ENCODE data around the gene ZBTB12.
"Not testable (repeated sequence)": the region's sequence is repeated elsewhere in the genome, so short reads cannot be mapped to it uniquely, and the experiment has no call there.

The ZBTB12 gene

DNA sequence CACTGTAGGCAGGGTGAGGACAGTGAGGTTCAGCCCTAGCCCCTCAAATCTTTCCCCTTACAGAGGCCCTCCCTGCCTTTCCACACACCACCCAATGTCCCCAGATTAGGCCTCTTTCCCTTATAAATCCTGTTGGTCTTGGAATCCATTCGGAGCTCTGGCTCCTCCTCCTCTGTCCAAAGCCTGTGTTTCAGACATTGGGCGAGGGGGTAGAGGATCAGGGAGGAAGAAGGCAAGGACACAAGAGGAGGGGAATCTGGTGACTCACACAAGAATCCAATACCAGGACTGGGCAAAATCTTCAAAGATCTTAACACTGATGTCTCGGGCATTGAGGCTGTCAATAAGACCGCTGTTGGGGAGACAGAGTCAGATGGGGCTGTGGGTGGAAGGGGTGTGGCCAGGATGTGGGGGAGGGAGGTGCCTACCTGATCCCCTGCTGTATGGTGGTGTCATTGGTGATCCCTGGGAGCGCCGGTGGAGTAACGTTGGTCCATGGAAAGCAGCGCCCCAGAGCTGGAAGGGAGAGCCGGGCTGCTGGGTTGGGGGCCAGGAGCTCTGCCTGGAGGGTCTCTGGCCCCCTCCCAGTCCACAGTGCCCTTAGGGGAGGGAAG lies 30.7 kb downstream of the ZBTB12 start:
- no peak for DNase-seq

DNA sequence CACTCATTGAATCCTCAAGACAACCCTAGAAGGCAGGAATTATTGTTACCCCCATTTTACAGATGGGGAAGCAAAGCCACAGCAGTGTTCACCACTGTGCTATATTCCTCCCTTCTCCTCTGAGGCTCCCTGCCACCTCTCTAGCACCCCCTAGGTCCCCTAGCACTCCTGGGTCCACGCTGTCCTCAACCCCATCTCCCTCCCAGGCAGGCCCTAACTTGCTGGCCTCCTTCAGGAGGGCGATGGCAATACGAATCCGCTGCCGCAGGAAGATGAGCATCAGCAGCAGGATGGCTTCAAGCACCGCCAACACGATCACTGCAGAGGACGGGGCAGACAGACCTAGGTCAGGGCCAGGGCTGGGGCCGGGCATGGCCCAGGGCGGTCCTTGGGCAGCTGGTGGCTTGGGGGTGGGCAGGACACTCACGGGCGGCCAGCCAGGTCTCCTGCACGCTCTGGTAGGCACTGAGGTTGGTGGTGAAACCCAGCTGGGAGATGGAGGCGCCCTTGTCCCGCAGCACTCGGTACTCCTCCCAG lies 31.4 kb downstream of the ZBTB12 start:
- DNase-seq = no peak

DNA sequence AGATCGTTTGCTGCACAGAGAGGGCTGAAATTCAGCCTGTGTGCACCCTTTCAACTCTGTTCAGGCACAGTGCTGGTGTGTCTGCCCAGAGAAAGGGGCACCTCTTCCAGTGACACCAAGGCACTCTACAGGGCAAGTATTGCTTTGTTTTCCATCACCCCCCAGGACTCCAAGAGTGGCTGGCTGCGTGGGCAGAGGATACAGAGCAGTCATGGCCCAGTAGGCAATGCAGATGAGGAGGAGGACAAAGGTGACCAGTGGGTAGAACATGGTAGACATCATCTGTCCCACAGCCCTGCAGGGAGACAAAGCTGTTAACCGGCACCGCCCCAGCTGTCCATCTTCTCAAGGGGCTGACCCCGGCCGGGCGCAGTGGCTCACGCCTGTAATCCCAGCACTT lies 32.5 kb downstream of the ZBTB12 start:
- no peak for DNase-seq

DNA sequence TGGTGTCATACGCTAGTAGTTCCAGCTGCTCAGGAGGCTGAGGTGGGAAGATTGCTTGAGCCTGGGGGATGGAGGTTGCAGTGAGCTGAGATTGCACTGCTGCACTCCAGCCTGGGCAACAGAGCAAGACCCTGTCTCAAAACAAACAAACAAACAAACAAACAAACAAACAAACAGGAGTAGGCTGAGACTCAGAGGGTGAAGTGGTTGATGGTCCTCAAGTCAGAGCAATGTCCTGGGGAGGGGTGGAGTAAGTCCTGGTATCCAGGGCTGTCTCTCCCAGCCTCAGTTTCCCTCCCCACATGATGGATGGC lies 33.3 kb downstream of the ZBTB12 start:
- DNase-seq = not testable (repeated sequence)

DNA sequence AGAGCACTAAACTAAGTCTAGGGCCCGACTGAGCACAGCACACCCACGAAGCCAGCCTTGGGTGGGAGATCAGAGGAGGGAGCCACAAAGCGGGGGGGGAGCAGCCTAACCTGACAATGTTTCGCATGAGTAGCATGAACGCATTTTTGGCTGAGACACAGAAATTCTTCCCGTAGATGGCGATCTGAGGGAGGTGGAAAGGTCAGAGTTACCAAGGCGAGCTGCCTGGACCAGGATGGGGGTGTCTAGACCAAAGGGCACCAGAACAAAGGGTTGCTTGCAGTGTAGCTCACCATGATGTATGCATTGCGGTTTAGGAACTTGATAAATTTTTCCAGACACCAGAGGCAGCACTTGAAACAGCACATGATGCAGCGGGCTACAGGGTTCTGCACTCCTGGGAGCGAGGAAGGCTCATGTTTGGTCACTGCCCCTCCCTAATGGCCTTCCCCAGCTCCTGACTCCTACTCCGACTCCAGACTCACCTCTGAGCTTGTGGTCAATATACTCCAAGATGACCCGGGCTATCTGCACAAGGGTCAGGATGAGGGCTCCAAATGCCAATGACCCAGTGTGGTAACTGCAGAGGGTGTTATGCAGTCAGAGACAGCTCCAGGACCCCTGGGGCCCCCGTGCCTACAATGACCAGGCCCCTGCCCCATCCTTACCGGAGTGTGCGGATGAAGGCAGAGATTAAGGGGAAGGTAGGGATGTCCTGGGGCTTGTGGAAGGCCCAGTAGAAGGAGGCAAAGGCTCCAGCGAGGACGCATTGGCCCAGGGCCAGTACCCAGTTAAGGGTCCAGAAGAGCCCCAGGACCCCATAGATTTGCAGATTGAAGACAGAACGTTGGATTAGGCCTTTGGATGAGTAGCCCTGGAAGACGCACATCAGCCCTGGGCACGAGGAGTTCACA lies 36.4 kb downstream of the ZBTB12 start:
- no peak for DNase-seq

DNA sequence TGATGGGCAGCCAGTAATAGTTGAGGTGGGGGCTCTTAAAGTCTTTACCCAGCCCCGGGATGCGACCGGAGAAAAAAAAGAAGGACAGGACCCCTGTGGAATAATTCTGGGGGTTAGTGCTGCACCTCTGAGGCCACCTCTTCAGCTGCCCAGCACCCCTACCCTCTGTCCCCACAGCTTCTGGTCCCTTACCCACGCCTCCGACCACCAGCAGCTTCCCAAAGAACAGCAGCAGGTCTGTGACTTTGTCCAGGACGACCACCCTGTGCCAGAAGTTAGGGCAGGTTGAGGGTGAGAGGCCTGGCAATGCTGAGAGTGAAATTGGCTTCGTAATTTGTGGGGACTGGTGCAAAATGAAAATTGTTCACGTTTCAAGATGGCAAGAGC lies 37.1 kb downstream of the ZBTB12 start:
- DNase-seq = no peak

DNA sequence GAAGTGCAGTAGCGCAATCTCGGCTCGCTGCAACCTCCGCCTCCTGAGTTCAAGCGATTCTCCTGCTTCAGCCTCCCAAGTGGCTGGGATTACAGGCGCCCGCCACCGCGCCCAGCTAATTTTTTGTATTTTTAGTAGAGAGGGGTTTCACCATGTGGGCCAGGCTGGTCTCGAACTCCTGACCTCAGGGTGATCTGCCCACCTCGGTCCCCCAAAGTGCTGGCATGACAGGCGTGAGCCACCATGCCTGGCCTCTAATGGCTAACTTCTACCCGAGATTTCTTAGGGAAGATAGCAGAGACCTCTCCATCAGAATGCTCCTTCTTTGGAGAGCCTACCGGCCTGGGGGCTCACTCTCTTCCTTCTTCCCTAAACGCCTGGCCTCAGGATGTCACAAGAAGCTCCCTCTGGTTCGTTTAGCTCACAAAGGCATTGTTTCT lies 37.7 kb downstream of the ZBTB12 start:
- DNase-seq = peak; percentile 2

DNA sequence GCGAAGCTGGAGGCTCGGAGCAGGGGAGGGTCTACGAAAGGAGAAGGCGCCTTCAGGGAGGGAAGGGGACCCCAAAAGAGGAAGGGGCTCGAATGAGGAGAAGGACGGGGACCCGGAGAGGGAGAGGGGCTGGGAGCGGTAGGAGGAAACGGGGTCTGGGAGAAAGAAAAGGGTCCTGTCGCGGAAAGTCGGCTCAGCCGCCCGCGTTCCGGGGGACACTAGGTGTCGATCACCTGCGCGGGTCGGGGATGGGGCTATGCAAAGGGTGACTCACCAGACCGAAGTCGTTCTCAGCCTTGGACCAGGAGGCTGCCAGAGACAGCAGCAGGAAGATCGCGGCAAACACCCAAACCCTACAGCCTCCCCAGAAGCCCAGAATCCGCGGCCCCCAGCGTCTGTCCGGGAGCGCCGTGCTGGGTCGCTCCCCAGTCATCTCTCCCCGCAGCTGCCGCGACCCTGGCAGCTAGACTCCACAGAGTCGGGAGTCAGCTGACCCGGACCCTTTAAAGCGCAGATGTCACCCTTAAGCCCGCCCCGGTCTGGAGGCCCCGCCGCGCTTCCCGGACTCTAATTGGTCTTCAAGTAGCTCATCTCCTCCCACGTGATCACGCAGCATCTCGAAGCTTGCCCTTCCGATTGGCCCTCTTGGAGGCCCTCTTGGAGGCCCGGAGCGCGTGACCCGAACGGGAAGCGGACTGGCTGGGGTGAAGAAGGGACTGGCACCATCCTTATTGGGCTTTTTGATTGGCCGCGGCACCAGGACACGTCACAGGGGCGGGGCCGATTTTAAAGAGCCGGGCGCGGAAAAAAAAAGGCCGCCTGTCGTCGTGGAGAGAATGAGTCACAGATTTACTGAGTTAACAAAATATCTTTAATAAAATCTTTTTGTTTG lies 39.3 kb downstream of the ZBTB12 start, which contains the start of gene NEU1:
TSS of gene NEU1 (minus strand) at position 478 of the 892 bp plus-strand sequence. CDS start at position 433, 45 bp downstream.
- DNase-seq = peak; percentile 95

DNA sequence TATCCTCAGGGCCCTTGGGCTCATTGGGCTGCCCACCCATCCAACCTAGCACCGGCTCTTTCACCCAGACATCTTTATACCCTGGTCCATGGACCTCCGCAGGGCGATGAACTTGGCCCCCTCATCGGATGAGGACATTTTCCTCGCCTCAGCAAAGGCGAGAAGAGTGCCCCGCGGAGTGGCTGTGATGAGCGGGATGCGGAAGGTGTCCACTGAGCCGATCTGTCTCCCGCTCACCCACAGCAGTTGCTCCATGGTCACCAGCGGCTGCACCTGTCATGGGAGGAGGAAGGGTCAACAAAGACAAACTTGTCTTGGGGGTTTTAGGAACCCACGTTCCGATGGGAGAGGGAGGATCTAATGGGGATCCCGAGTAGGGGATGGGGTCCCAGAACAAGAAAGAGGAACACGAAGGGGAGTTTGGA lies 40.0 kb downstream of the ZBTB12 start:
- no peak for DNase-seq

DNA sequence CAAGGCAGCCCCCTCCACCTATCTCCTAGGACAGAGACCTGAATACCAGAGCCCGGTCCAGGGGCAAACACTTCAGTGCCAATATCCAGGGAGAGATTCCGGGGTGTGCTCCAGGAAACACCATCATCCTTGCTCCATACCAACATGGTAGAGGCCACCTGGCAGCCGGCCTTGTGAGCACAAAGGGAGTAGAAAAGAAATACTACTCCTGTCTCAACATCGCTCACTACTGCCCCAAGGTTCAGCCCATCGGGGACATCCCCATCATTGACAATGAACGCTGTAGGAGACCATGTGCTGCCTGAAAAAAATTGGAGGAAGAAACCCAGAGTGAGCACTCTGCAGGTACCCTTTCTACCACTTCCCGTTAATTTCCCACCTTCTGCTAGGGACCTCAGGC lies 40.7 kb downstream of the ZBTB12 start:
- DNase-seq = no peak

DNA sequence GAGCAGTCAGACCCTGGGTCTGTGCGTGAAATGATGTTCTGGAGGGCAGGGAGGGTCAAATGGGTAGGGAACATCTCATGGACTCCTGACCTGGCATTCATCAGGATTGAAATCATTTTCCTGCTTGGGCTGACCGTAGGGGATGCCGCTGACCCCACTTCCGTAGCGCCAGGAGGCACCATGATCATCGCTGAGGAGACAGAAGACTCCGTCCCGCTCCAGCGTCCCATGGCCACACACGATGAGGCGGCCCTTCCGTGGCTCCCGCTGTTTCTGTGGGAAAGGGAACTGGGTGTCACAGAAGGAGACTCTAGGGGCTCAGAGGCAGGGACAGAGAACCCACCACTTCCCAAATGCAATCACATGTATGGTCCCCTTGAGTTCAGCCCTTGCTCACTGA lies 41.5 kb downstream of the ZBTB12 start:
- DNase-seq = no peak

DNA sequence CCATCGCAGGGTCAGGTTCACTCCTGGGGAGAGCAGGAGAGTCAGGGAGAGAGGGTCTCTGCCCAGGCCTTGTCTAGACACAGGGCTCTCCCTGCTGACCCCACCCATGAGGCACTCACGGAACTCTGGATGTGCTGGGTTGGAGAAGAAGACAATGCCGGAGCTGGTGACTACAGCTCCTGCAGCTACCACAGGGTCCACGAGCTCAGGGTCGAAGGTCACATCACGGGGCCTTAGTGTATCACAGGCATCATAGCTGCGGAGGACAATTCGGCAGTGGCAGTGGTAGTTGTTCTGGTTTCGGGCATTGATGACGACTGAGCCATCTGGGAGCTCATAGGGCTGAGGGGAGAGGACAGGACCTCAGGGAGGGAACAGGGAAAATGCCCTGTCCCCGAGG lies 42.0 kb downstream of the ZBTB12 start:
- DNase-seq = no peak

DNA sequence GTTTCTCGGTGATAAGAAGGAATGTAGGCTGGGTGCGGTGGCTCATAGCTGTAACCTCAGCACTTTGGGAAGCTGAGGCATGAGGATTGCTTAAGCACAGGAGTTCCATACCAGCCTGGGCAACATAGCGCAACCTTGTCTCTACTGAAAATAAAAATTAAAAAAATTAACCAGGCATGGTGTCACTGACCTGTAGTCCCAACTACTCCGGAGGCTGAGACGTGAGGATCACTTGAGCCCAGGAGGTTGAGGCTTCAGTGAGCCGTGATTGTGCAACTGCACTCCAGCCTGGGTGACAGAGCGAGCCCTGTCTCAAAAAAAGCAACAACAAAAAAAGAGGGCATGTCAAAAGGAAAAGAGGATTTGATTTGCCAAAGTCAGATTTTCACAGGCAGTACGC lies 43.2 kb downstream of the ZBTB12 start:
- no peak for DNase-seq

DNA sequence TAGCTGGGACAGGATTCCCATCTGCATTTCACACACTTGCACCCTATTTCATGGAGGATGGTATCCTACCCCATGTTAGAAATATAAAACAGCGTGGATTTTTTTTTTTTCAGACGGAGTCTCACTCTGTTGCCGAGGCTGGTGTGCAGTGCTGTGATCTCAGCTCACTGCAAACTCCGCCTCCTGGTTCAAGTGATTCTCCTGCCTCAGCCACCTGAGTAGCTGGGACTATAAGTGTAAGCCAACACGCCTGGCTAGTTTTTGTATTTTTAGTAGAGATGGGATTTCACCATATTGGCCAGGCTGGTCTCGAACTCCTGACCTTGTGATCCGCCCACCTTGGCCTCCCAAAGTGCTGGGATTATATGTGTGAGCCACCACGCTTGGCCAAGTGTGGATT lies 44.1 kb downstream of the ZBTB12 start:
- not testable (repeated sequence) for DNase-seq

DNA sequence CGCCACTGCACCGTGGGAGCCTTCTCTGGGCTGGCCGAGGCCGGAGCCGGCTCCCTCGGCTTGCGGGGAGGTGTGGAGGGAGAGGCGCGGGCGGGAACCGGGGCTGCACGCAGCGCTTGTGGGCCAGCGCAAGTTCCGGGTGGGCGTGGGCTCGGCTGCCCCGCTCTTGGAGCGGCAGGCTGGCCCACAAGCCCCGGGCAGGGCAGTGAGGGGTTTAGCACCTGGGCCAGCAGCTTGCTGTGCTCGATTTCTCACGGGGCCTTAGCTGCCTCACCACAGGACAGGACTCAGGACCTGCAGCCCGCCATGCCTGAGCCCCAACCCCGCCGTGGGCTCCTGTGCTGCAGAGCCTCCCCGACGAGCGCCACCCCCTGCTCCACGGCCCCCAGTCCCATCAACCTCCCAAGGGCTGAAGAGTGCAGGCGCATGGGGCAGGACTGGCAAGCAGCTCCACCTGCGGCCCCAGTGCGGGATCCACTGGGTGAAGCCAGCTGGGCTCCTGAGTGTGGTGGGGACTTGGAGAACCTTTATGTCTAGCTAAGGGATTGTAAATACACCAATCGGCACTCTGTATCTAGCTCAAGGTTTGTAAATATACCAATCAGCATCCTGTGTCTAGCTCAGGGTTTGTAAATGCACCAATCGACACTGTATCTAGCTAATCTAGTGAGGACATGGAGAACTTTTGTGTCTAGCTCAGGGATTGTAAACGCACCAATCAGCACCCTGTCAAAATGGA lies 49.7 kb downstream of the ZBTB12 start:
- not testable (repeated sequence) for DNase-seq

DNA sequence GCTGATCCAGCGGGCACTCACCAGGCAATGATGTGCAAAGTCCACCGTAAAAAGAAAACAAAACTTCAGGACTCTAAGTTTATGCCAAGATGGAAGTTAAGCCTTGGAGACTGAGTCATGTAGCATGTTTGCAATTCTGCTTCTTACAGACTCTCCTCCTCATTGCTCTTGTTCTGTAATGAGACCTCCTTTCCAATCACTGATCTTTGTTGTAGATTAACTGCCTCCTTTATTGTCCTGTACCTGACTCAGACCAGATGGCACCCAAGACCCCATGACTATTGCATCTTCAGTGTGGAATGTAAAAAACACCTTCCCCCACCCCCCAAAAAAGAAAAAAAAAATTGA lies 50.4 kb downstream of the ZBTB12 start:
- no peak for DNase-seq

DNA sequence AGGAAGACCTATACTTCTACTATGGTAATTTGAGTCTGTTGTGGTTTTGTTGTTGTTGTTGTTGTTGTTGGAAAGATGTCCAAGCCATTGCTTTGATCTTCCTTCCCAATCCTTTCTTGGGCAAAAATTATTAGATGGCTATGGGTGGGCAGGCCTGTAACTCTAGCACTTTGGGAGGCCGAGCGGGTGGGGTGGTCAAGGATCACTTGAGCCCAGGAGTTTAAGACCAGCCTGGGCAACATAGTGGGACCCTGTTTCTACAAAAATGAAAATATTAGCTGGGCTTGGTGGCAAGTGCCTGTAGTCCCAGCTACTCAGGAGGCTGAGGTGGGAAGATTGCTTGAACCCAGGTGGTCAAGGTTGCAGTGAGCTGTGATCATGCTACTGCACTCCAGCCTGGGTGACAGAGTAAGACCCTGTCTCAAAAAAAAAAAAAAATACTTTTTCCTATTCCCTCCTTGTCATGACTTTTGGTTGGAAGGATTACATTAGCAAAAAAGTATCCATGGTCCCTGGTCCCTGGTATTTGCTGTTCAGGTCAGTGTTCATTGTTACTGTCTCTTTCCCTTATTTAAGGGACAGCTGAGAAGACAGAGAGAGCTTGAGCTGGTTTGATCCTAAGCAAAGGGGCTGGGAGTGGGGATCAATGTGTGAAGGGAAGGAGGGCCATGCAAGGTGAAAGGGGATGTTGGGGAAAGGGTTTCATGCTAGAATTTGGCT lies 51.0 kb downstream of the ZBTB12 start:
- no peak for DNase-seq
